ENCODE results near the gene ADGRV1. TPM values are rescaled to one million over a fixed set of nuclear protein-coding genes. Genes with fewer than 3 reads are reported as not detected.

ADGRV1 gene
- total RNA-seq, 4 donors from 2014 or later, result 6.0 to 37.0 (median 10.6) TPM

DNA sequence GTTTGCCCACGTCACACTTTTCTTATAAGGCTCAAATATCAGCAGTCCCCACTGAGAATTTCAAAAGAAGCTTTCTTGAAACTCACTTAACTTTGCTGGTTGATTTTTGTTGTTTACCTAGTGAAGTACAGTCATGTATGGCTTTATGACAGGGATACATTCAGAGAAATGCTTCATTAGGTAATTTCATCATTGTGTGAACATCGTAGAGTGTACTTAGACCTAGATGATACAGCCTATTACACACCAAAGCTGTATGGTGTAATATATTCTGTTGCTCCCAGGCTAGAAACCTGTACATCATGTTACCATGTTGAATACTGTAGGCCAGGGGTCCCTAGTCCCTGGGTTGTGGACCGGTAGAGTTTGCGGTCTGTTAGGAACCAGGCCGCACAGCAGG lies 647.5 kb downstream of the ADGRV1 start:
- no peaks in the 10 kb centered on the region for H3K4me1 ChIP-seq
- no peaks in the 10 kb centered on the region for H3K27me3 ChIP-seq
- H3K4me3 ChIP-seq, result no peak overlapping the region
- no peaks in the 10 kb centered on the region for H3K9me3 ChIP-seq
- no peak for TF ChIP-seq EP300 (IDR thresholded peaks at IDR 0.05; ENCODE audit: low read depth)
- TF ChIP-seq POLR2A (IDR thresholded peaks at IDR 0.05), result no peak
- TF ChIP-seq POLR2AphosphoS5 (IDR thresholded peaks at IDR 0.05), result no peak
- TF ChIP-seq, protein P1, sequence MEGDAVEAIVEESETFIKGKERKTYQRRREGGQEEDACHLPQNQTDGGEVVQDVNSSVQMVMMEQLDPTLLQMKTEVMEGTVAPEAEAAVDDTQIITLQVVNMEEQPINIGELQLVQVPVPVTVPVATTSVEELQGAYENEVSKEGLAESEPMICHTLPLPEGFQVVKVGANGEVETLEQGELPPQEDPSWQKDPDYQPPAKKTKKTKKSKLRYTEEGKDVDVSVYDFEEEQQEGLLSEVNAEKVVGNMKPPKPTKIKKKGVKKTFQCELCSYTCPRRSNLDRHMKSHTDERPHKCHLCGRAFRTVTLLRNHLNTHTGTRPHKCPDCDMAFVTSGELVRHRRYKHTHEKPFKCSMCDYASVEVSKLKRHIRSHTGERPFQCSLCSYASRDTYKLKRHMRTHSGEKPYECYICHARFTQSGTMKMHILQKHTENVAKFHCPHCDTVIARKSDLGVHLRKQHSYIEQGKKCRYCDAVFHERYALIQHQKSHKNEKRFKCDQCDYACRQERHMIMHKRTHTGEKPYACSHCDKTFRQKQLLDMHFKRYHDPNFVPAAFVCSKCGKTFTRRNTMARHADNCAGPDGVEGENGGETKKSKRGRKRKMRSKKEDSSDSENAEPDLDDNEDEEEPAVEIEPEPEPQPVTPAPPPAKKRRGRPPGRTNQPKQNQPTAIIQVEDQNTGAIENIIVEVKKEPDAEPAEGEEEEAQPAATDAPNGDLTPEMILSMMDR (IDR thresholded peaks at IDR 0.05), result no peak
- no peak overlapping the region for H3K27ac ChIP-seq
- DNase-seq, result no peak
- H3K36me3 ChIP-seq, result no peaks in the 10 kb centered on the region
- WGBS, 2 donors (ENCODE audit: low coverage in 1 of 2), result 94 to 100% methylated on average over 4 of the region's 5 CpGs
- intact Hi-C loops (cut with DNase I; ENCODE audit: low total_unique reads) (no loop called here), in situ Hi-C loops (cut with MboI; ENCODE audit: low pct_ligation_motif_present in 1 of 4, low pct_unique_long_range_greater_than_20kb in 1 of 4, low sequenced_read_pairs in 3 of 4) (loop anchor here in 2 of 4 donors (25.0 kb wide), 2 partner anchors 181 to 269 kb away; partner anchors contain the start of gene ARRDC3 (in 1 of the 2))

DNA sequence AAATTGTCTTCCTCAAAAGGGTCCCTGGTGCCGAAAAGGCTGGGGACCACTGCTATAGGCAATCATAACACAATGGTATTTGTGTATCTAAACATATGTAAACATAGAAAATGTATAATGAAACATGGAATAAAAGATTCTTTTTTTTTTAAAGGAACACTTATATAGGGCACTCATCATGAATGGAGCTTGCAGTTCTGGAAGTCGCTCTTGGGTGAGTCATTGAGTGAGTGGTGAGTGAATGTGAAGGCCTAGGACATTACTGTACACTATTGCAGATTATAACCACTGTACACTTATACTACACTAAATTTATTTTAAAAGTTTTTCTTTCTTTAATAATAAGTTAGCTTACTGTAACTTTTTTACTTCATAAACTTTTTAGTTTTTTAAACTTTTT lies 648.1 kb downstream of the ADGRV1 start:
- intact Hi-C loops (cut with DNase I; ENCODE audit: low total_unique reads) (no loop called here), in situ Hi-C loops (cut with MboI; ENCODE audit: low pct_ligation_motif_present in 1 of 4, low pct_unique_long_range_greater_than_20kb in 1 of 4, low sequenced_read_pairs in 3 of 4) (loop anchor here in 2 of 4 donors (25.0 kb wide), 2 partner anchors 181 to 269 kb away; partner anchors contain the start of gene ARRDC3 (in 1 of the 2))
- no peak for DNase-seq
- H3K36me3 ChIP-seq, result no peaks in the 10 kb centered on the region
- no peak overlapping the region for H3K27ac ChIP-seq
- no peaks in the 10 kb centered on the region for H3K4me1 ChIP-seq
- H3K4me3 ChIP-seq, result no peak overlapping the region
- 91 to 93% methylated on average over 2 of the region's 2 CpGs for WGBS, 2 donors (ENCODE audit: low coverage in 1 of 2)
- H3K27me3 ChIP-seq, result no peaks in the 10 kb centered on the region
- TF ChIP-seq, protein P1 (IDR thresholded peaks at IDR 0.05), result no peak
- no peak for TF ChIP-seq POLR2A (IDR thresholded peaks at IDR 0.05)
- TF ChIP-seq EP300 (IDR thresholded peaks at IDR 0.05; ENCODE audit: low read depth), result no peak
- TF ChIP-seq POLR2AphosphoS5 (IDR thresholded peaks at IDR 0.05), result no peak
- H3K9me3 ChIP-seq, result no peaks in the 10 kb centered on the region

DNA sequence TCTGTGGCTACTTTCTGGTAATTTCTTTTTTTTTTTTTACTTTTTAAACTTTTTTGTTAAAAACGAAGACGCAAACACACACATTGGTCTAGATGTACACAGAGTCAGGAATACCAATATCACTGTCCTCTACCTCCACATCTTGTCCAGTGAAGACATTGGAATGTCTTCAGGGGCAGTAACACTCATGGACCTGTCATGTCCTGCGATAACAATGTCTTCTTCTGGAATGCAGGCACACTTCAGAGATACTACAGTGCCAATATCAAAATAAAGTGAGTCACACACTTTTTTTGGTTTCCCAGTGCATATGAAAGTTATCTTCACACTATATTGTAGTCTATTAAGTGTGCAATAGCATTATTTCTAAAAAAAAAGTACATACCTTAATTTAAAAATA lies 648.7 kb downstream of the ADGRV1 start:
- Histone ChIP-seq H3K9me3 (no peaks in the 10 kb centered on the region), H3K36me3 (no peaks in the 10 kb centered on the region), H3K4me3 (no peak overlapping the region), H3K27me3 (no peaks in the 10 kb centered on the region), H3K4me1 (peaks cover 0 to 3% (median under 1%) of the 10 kb centered on the region in 4 donors), H3K27ac (no peak overlapping the region)
- in situ Hi-C loops (cut with MboI; ENCODE audit: low pct_ligation_motif_present in 1 of 4, low pct_unique_long_range_greater_than_20kb in 1 of 4, low sequenced_read_pairs in 3 of 4) (loop anchor here in 2 of 4 donors (25.0 kb wide), 2 partner anchors 180 to 270 kb away; partner anchors contain the start of gene ARRDC3 (in 1 of the 2)), intact Hi-C loops (cut with DNase I; ENCODE audit: low total_unique reads) (no loop called here)
- TF ChIP-seq POLR2A (IDR thresholded peaks at IDR 0.05), result no peak
- TF ChIP-seq, protein P1 (IDR thresholded peaks at IDR 0.05), result no peak
- TF ChIP-seq EP300 (IDR thresholded peaks at IDR 0.05; ENCODE audit: low read depth), result no peak
- no peak for TF ChIP-seq POLR2AphosphoS5 (IDR thresholded peaks at IDR 0.05)
- no peak for DNase-seq
- WGBS, 2 donors (ENCODE audit: low coverage in 1 of 2), result 92 to 94% methylated on average over 2 to 3 of the region's 3 CpGs

DNA sequence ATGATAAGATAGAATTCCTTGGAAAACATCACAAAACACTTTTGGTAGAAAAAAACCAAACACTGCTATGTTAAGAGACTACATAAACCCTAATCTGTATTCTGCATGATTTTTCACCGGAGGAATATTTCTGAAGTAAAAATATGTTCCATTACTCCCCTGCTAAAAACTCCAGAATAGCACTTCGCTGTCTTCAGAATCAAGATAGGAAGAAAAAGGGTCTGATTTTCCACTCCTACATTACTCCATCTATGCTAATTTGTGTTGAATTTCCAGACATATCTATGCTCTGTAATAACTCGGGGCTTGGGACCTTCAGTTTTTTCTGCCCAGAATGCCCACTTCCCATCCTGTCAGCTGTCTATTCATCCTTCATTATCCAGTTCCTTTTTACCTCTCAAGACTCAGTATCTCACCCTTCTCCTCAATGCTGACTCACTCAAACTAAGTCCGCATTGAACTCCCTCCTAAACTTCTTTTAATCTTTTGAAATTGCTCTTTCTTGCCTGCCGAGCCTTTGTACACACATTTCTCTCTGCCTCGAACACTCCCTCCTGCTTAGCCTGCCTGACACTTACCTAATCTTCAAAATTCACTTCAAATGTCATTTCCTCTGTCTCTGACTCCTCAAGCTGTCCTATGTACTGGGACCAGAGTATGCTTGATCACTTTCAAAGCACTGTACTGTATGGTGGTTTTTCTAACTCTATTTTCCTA lies 653.6 kb downstream of the ADGRV1 start:
- Histone ChIP-seq H3K36me3 (no peaks in the 10 kb centered on the region), H3K9me3 (no peaks in the 10 kb centered on the region), H3K27ac (peak overlapping the region; percentile 17 to 58 (median 50)), H3K4me1 (peaks cover 5 to 14% (median 9%) of the 10 kb centered on the region in 4 donors), H3K27me3 (no peaks in the 10 kb centered on the region), H3K4me3 (no peak overlapping the region)
- intact Hi-C loops (cut with DNase I; ENCODE audit: low total_unique reads), result no loop called here
- no peak for DNase-seq
- TF ChIP-seq POLR2A (IDR thresholded peaks at IDR 0.05) (no peak), POLR2AphosphoS5 (IDR thresholded peaks at IDR 0.05) (no peak), EP300 (IDR thresholded peaks at IDR 0.05; ENCODE audit: low read depth) (no peak)
- TF ChIP-seq, protein P1 (IDR thresholded peaks at IDR 0.05), result no peak
- in situ Hi-C loops (cut with MboI; ENCODE audit: low pct_ligation_motif_present in 1 of 4, low pct_unique_long_range_greater_than_20kb in 1 of 4, low sequenced_read_pairs in 3 of 4), result loop anchor here in 3 of 4 donors (10.0 to 25.0 kb wide), 3 partner anchors 107 to 275 kb away; partner anchors contain the start of gene ARRDC3 (in 1 of the 3)
- 43 to 56% methylated on average over 6 of the region's 6 CpGs for WGBS, 2 donors (ENCODE audit: low coverage in 1 of 2)
